Natural killer cell (primary cell): ENCODE data around the gene SFXN2. TPM values are rescaled to one million over a fixed set of nuclear protein-coding genes. Genes with fewer than 3 reads are reported as not detected.

ENCODE experiments used
- ATAC-seq, 3 donors: fragments of 150-1000 bp in 2 of 3; fragments of 200-7000 bp in 1 of 3; cut with Tn5 transposase; 1 replicate in 1 of 3; 2 replicates in 2 of 3; pipeline ENCODE4 v1.10.0; 2021; ENCODE audit warnings: mild to moderate bottlenecking in 2 of 3, moderate library complexity in 2 of 3
- DNase-seq, 2 donors: peaks; one replicate each; pipeline versions ENCODE4 v3.0.0 to v3.0.0-alpha.2; 2013 to 2021; ENCODE audit warnings: mixed read lengths in 1 of 2
- H3K27ac ChIP-seq: one replicate; pipeline ENCODE4 v1.5.1; 2013; ENCODE audit warnings: mild to moderate bottlenecking, low read length
- H3K27me3 ChIP-seq: one replicate; pipeline ENCODE4 v1.6.1; 2013; ENCODE audit warnings: low read length; ENCODE audit not compliant: control insufficient read depth, insufficient read depth
- H3K36me3 ChIP-seq: one replicate; pipeline ENCODE4 v1.6.1; 2013; ENCODE audit warnings: low read length; ENCODE audit not compliant: control insufficient read depth, insufficient read depth
- H3K4me1 ChIP-seq: one replicate; pipeline ENCODE4 v1.6.1; 2013; ENCODE audit warnings: low read length; ENCODE audit not compliant: control insufficient read depth, insufficient read depth
- H3K4me3 ChIP-seq: one replicate; pipeline ENCODE4 v1.5.1; 2013; ENCODE audit warnings: low read length
- H3K9me3 ChIP-seq: one replicate; pipeline ENCODE4 v1.6.1; 2013; ENCODE audit warnings: low read length; ENCODE audit not compliant: control insufficient read depth, insufficient read depth
- H3K27ac Mint-ChIP-seq, 2 donors: one replicate each; pipeline ENCODE4 v1.8.0; 2022; ENCODE audit warnings: mild to moderate bottlenecking in 2 of 2, mixed read lengths in 2 of 2, moderate library complexity in 1 of 2
- H3K27me3 Mint-ChIP-seq, 2 donors: one replicate each; pipeline ENCODE4 v1.8.0; 2022; ENCODE audit warnings: low read depth in 2 of 2, mixed read lengths in 2 of 2
- H3K36me3 Mint-ChIP-seq: one replicate; pipeline ENCODE4 v1.8.0; 2022; ENCODE audit warnings: mixed read lengths
- H3K4me1 Mint-ChIP-seq, 2 donors: one replicate each; pipeline ENCODE4 v1.8.0; 2022; ENCODE audit warnings: mixed read lengths in 2 of 2
- H3K4me3 Mint-ChIP-seq: one replicate; pipeline ENCODE4 v1.8.0; 2022; ENCODE audit warnings: mild to moderate bottlenecking, moderate library complexity, mixed read lengths
- H3K9me3 Mint-ChIP-seq, 2 donors: one replicate each; pipeline ENCODE4 v1.8.0; 2022; ENCODE audit warnings: mixed read lengths in 2 of 2
- CTCF ChIP-seq: fragments of 200-600 bp; IDR thresholded peaks from one replicate; pipeline ENCODE4 v1.8.0; 2022; ENCODE audit warnings: antibody characterized with exemption
- WGBS: methylation state at CpG from one replicate; pipeline ENCODE4 v1.1.7; 2013; ENCODE audit warnings: missing lambda C conversion rate; ENCODE audit not compliant: insufficient coverage; 5-methylcytosine and 5-hydroxymethylcytosine counted together
- intact Hi-C: fragments of 100-400 bp; cut with micrococcal nuclease; formaldehyde crosslinking; loops from one replicate; pipeline ENCODE4 v1.14.2; 2022
- total RNA-seq, 4 donors: library from RNA; stranded (reverse); fragments of 120-200 nt in 1 of 4; gene quantifications; one replicate each; pipeline versions ENCODE4 v1.2.3 to v1.2.4, GENCODE V29; 2013 to 2022

SFXN2 gene
- total RNA-seq, 3 donors from 2014 or later (not counting 1 experiment from before 2014, with no cell fraction given), result 4.8 to 8.0 (median 5.1) TPM

DNA sequence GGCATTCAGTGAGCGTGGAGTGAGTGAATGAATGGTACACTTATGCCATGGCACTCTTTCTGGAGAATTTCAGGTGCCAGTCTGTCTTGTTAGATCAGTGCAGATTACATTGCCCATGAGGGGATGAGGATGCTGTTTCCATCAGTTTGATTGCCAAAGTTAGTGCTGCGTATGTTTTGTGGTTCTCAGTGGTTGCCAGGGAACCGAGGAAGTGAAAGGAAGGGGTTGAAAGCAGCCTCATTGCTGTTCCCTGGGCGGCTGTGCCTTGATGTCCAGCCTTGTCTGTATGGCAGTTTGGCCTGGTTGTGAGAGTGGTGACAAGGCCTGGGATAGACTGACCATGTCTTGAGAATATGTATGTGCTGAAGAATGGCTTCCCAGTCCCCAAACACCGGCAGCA, 59.5 kb downstream of the SFXN2 start:
- ATAC-seq (peak; percentile 44 to 65 (median 63)), DNase-seq (peak in 1 of 2 donors; percentile 55)
- TF ChIP-seq CTCF, result no peak
- peaks cover 2% of the 10 kb centered on the region for H3K36me3 ChIP-seq
- Mint-ChIP-seq H3K4me1 (peaks cover 64 to 67% of the 10 kb centered on the region in 2 donors), H3K36me3 (no peaks in the 10 kb centered on the region), H3K9me3 (no peaks in the 10 kb centered on the region), H3K27ac (peak overlapping the region; percentile 65 to 84), H3K27me3 (no peaks in the 10 kb centered on the region), H3K4me3 (no peak overlapping the region)
- H3K4me3 ChIP-seq, result no peak overlapping the region
- H3K4me1 ChIP-seq, result peaks cover 30% of the 10 kb centered on the region
- 70% methylated on average over 5 of the region's 5 CpGs for WGBS
- H3K9me3 ChIP-seq, result no peaks in the 10 kb centered on the region
- intact Hi-C loops, result no loop called here
- no peak overlapping the region for H3K27ac ChIP-seq
- H3K27me3 ChIP-seq, result no peaks in the 10 kb centered on the region

DNA sequence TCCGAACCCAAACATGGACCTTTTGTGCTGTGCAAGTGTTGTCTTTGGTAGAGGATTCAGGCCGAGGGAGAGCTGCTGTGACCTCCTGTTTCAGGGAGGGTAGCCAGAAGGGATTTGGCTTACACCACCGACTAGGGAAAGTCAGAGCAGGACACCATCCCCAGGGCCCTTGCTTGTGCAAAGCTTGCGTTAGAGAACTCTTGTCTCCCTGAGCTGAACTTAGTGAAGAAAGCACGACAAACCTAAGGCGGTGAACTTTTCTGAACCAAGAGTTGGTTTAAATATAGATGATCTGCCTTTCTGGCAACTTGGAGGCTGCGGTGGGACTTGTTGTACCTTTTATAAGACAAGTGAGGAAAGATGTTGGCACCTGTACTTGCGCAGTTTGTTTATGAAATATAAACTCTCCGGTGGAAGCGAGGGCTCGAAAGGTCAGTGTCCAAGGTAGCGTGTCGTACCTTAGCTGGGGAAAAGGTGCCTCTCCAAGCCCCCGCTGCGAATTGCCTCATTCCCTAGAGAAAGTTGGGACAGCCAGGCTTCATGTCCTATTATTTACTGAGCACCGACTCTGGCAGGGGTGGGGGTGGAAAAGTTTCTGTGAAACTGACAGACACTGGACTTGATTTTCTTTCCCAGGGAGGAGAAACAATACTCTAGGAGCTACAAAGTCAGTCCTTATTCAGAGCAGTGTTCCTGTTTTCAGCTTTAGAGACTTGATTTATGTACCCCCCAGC, 60.9 kb downstream of the SFXN2 start:
- intact Hi-C loops, result no loop called here
- H3K4me3 Mint-ChIP-seq, result no peak overlapping the region
- ATAC-seq, result no peak

DNA sequence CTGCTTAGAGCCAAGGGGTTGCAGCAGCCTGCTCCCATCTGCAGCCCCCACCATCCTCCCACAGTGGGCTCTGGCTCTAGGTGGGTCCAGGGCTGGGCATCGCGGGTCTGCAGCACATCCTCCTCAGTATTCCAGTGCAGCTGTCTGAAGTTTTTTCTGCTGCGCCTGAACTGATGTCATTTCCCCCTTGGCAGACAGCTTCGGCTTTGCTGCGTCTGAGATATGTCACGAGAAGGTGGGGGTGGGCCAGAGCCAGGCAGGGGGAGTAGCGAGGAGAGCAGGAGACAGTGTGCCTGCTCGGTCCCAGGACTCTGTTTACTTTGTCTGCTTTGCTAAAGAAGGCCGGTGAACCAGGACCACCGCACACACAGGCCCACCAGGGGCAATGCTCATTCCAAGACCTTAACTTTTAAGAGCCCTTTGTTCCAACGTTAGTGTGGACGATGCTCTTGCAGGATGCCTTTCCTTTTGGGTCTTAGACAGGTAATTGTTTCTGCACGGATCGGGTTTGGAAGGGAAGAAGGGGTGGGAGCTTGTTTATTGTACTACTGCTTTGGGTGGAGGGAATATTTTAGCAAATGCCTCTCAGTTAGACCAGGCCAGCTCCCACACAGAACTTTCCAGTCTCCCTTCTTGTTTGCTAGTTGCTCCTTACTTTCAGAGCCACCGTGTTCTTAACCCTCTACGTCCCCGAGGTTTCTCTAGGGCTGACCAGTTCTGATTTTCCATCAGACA, 61.7 kb downstream of the SFXN2 start:
- WGBS, result 45% methylated on average over 17 of the region's 17 CpGs
- Histone ChIP-seq H3K4me1 (peaks cover 31% of the 10 kb centered on the region), H3K4me3 (no peak overlapping the region), H3K36me3 (no peaks in the 10 kb centered on the region), H3K9me3 (no peaks in the 10 kb centered on the region), H3K27me3 (no peaks in the 10 kb centered on the region), H3K27ac (no peak overlapping the region)
- Mint-ChIP-seq H3K36me3 (no peaks in the 10 kb centered on the region), H3K4me1 (peaks cover 63 to 65% of the 10 kb centered on the region in 2 donors), H3K9me3 (no peaks in the 10 kb centered on the region), H3K27me3 (no peaks in the 10 kb centered on the region), H3K4me3 (no peak overlapping the region), H3K27ac (peak overlapping the region in 1 of 2 donors; percentile 84)
- peak in 2 of 3 donors; percentile 40 to 49 for ATAC-seq
- intact Hi-C loops, result no loop called here
- peak in 1 of 2 donors; percentile 67 for DNase-seq
- TF ChIP-seq CTCF, result no peak

More for the DNA sequence above, 60.9 kb downstream of the SFXN2 start:
- Histone ChIP-seq H3K4me1 (peaks cover 30% of the 10 kb centered on the region), H3K9me3 (no peaks in the 10 kb centered on the region), H3K27ac (no peak overlapping the region), H3K4me3 (no peak overlapping the region), H3K27me3 (no peaks in the 10 kb centered on the region), H3K36me3 (no peaks in the 10 kb centered on the region)
- Mint-ChIP-seq H3K36me3 (no peaks in the 10 kb centered on the region), H3K9me3 (no peaks in the 10 kb centered on the region), H3K27me3 (no peaks in the 10 kb centered on the region), H3K4me1 (peaks cover 63% of the 10 kb centered on the region in 2 donors), H3K27ac (peak overlapping the region; percentile 29 to 84)
- DNase-seq, result no peak
- 91% methylated on average over 16 of the region's 16 CpGs for WGBS
- TF ChIP-seq CTCF, result no peak
